Keratinocyte (primary cell): ENCODE results near the gene SH3GLB2. TPM values are rescaled to one million over a fixed set of nuclear protein-coding genes. Genes with fewer than 3 reads are reported as not detected.
A peak's percentile ranks its signal among the peaks of the same experiment; 100 is the strongest.

ENCODE experiments used
- DNase-seq: peaks from one replicate; pipeline ENCODE4 v3.0.0-alpha.2; 2011; ENCODE audit warnings: low read depth, missing footprints, low spot score
- FAIRE-seq: peaks from 2 replicates; lab custom pipeline; 2011; peaks lifted over from hg19 to GRCh38; lab: Jason Lieb, UNC
- H2AFZ ChIP-seq: 2 replicates; pipeline ENCODE4 v1.6.0; 2012; ENCODE audit warnings: low read length, control low read depth, inconsistent platforms; ENCODE audit not compliant: control insufficient read depth
- H3K27ac ChIP-seq: 2 replicates; pipeline ENCODE4 v1.5.1; 2011; ENCODE audit warnings: low read length; ENCODE audit not compliant: control insufficient read depth, insufficient read depth
- H3K27me3 ChIP-seq: 3 replicates; pipeline ENCODE4 v1.6.0; 2011; ENCODE audit warnings: low read length; ENCODE audit not compliant: control insufficient read depth, insufficient read depth; ENCODE audit errors: extremely low read depth
- H3K36me3 ChIP-seq, 2 experiments: 2 replicates in 1 of 2; 3 replicates in 1 of 2; pipeline ENCODE4 v1.5.1; 2011; ENCODE audit warnings: low read length in 2 of 2, mild to moderate bottlenecking in 1 of 2; ENCODE audit not compliant: control insufficient read depth in 2 of 2, insufficient read depth in 2 of 2; ENCODE audit errors: extremely low read depth in 1 of 2
- H3K4me1 ChIP-seq: 3 replicates; pipeline ENCODE4 v1.5.1; 2011; ENCODE audit warnings: low read length; ENCODE audit not compliant: control insufficient read depth, insufficient read depth; ENCODE audit errors: extremely low read depth
- H3K4me2 ChIP-seq: 3 replicates; pipeline ENCODE4 v1.6.0; 2011; ENCODE audit warnings: low read depth, low read length; ENCODE audit not compliant: control insufficient read depth, insufficient read depth; ENCODE audit errors: extremely low read depth
- H3K4me3 ChIP-seq, 3 experiments: fragments of 200-600 bp in 1 of 3; sonication (generic) in 1 of 3; 2 replicates in 2 of 3; 3 replicates in 1 of 3; pipeline ENCODE4 v1.5.1; 2011 to 2016; ENCODE audit warnings: low read length in 3 of 3, mild to moderate bottlenecking in 3 of 3, control low read depth in 2 of 3, inconsistent platforms in 1 of 3, low read depth in 1 of 3, mixed read lengths in 1 of 3, mixed run types in 1 of 3, moderate library complexity in 1 of 3; ENCODE audit not compliant: control insufficient read depth in 2 of 3, insufficient read depth in 2 of 3; ENCODE audit errors: extremely low read depth in 1 of 3
- H3K79me2 ChIP-seq: 2 replicates; pipeline ENCODE4 v1.6.0; 2012; ENCODE audit warnings: low read length; ENCODE audit not compliant: control insufficient read depth, insufficient read depth
- H3K9ac ChIP-seq: 3 replicates; pipeline ENCODE4 v1.6.0; 2011; ENCODE audit warnings: low read length; ENCODE audit not compliant: control insufficient read depth, insufficient read depth; ENCODE audit errors: extremely low read depth
- H3K9me1 ChIP-seq: 3 replicates; pipeline ENCODE4 v1.6.0; 2011; ENCODE audit warnings: low read length; ENCODE audit not compliant: control insufficient read depth, insufficient read depth; ENCODE audit errors: extremely low read depth
- H3K9me3 ChIP-seq: 2 replicates; pipeline ENCODE4 v1.5.1; 2012; ENCODE audit warnings: low read depth, low read length; ENCODE audit not compliant: control insufficient read depth
- H4K20me1 ChIP-seq: 3 replicates; pipeline ENCODE4 v1.6.0; 2011; ENCODE audit warnings: low read length; ENCODE audit not compliant: control insufficient read depth, insufficient read depth; ENCODE audit errors: extremely low read depth
- EZH2 ChIP-seq: IDR thresholded peaks from one replicate; pipeline ENCODE4 v1.6.1; 2012; ENCODE audit warnings: inconsistent platforms, mild to moderate bottlenecking, low read length, moderate library complexity
- dilution Hi-C: fragments of 300-500 bp; cut with MboI; formaldehyde crosslinking; loops from one replicate; pipeline ENCODE4 v1.7.0; 2020; ENCODE audit warnings: low sequenced_read_pairs; ENCODE audit not compliant: extremely low pct_ligation_motif_present
- polyA plus RNA-seq, 5 experiments: library from polyadenylated mRNA; depleted of rRNA in 3 of 5; stranded (reverse) in 3 of 5; stranded (forward) in 1 of 5; unstranded in 1 of 5; fragments of >200 nt; gene quantifications; 1 replicate in 1 of 5; 2 replicates in 3 of 5; 3 replicates in 1 of 5; pipeline versions ENCODE4 v1.2.1 to v1.2.3, GENCODE V29; 2011 to 2012; ENCODE audit warnings: missing spikeins in 2 of 5, low read depth in 1 of 5, low replicate concordance in 1 of 5
- TF ChIP-seq, protein P1 (sequence below), 3 experiments: IDR thresholded peaks in 1 of 3; conservative IDR thresholded peaks in 1 of 3; optimal IDR thresholded peaks in 1 of 3; 2 replicates in 2 of 3; 3 replicates in 1 of 3; pipeline versions ENCODE3 to v1.5.1; 2011; ENCODE audit warnings: low read length in 3 of 3, mild to moderate bottlenecking in 3 of 3, moderate library complexity in 2 of 3, control low read depth in 1 of 3, inconsistent platforms in 1 of 3; ENCODE audit not compliant: insufficient read depth in 2 of 3; ENCODE audit errors: extremely low read depth in 1 of 3

The SH3GLB2 gene
- polyA plus RNA-seq, 1 donor (not counting 4 experiments of a cell fraction or from before 2014, with no cell fraction given) = 37.1 TPM

DNA sequence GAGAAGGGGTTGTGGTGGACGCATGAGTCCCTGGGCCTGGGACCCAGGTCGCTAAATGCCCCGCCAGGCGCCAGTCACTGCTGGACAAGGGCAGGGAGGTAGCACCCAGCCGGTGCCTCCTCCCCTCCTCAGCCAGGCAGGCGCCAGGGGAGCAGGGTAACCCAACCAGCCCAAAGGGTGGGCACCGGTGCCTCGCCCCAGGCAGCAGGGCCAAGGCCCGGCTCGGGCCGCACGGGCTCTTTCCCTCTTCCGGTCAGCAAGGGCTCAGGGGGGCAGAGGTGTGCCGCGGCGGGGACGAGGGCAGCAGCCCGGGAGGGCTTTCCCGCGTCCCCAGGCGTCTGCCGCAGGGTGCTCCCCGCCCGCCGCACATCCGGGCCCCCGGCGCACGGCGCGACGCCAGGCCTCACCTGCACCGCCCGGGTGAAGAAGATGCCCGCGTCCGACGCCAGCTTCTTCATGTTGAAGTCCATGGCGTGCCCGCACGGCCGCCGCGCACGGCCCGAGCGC lies 393 bp downstream of the SH3GLB2 start:
- H3K4me3 ChIP-seq = peak overlapping the region; percentile 55 to 78 (median 64)
- H3K79me2 ChIP-seq = peaks cover 24% of the 10 kb centered on the region
- H3K9me1 ChIP-seq = peaks cover 6% of the 10 kb centered on the region
- H2AFZ ChIP-seq = peak overlapping the region; percentile 44
- H3K27ac ChIP-seq = peak overlapping the region; percentile 44
- no peak for TF ChIP-seq EZH2
- TF ChIP-seq, protein P1, sequence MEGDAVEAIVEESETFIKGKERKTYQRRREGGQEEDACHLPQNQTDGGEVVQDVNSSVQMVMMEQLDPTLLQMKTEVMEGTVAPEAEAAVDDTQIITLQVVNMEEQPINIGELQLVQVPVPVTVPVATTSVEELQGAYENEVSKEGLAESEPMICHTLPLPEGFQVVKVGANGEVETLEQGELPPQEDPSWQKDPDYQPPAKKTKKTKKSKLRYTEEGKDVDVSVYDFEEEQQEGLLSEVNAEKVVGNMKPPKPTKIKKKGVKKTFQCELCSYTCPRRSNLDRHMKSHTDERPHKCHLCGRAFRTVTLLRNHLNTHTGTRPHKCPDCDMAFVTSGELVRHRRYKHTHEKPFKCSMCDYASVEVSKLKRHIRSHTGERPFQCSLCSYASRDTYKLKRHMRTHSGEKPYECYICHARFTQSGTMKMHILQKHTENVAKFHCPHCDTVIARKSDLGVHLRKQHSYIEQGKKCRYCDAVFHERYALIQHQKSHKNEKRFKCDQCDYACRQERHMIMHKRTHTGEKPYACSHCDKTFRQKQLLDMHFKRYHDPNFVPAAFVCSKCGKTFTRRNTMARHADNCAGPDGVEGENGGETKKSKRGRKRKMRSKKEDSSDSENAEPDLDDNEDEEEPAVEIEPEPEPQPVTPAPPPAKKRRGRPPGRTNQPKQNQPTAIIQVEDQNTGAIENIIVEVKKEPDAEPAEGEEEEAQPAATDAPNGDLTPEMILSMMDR (optimal IDR thresholded peaks at IDR 0.05 in 1 of 3, IDR thresholded peaks at IDR 0.05 in 1 of 3, conservative IDR thresholded peaks at IDR 0.05 in 1 of 3; ENCODE audit: extremely low read depth in 1 of 3, insufficient read depth in 2 of 3, low read length in 3 of 3) = no peak
- H3K9ac ChIP-seq = peak overlapping the region; percentile 39
- H3K4me1 ChIP-seq = peaks cover 31% of the 10 kb centered on the region
- DNase-seq (no peak), FAIRE-seq (no peak)
- H3K36me3 ChIP-seq = no peaks in the 10 kb centered on the region
- no peaks in the 10 kb centered on the region for H3K9me3 ChIP-seq
- no peaks in the 10 kb centered on the region for H4K20me1 ChIP-seq
- dilution Hi-C loops = no loop called here
- no peaks in the 10 kb centered on the region for H3K27me3 ChIP-seq
- H3K4me2 ChIP-seq = peak overlapping the region; percentile 80

DNA sequence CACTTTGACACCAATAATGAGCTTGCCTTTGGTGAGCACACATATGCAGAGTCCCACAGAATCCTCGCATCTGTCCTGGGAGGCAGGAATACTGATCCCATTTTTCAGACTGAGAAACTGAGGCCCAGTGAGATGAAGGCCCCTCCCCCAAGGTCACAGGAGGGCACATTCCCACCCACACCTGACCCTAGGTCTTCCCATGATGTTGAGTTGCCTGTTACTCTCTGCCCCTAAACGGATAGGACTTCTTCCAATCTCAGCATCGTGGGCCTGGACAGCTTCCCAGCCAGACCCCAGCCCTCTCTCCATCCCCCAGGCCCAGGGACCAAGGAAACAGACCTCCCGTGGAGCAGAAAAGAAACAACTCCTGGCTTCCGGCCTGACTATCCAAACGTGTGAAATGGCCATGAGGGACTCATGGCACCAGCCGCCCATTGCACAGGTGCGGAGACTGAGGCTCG lies 877 bp downstream of the SH3GLB2 start:
- peak overlapping the region; percentile 39 for H3K9ac ChIP-seq
- no peaks in the 10 kb centered on the region for H4K20me1 ChIP-seq
- H2AFZ ChIP-seq = no peak overlapping the region
- peak overlapping the region; percentile 55 to 78 (median 64) for H3K4me3 ChIP-seq
- no peak for FAIRE-seq
- no peaks in the 10 kb centered on the region for H3K27me3 ChIP-seq
- dilution Hi-C loops = no loop called here
- DNase-seq = no peak
- H3K9me3 ChIP-seq = no peaks in the 10 kb centered on the region
- no peak for TF ChIP-seq EZH2
- TF ChIP-seq, protein P1 (optimal IDR thresholded peaks at IDR 0.05 in 1 of 3, IDR thresholded peaks at IDR 0.05 in 1 of 3, conservative IDR thresholded peaks at IDR 0.05 in 1 of 3; ENCODE audit: extremely low read depth in 1 of 3, insufficient read depth in 2 of 3, low read length in 3 of 3) = no peak
- no peaks in the 10 kb centered on the region for H3K36me3 ChIP-seq
- H3K4me2 ChIP-seq = peak overlapping the region; percentile 80
- H3K4me1 ChIP-seq = peaks cover 31% of the 10 kb centered on the region
- H3K27ac ChIP-seq = peak overlapping the region; percentile 44
- H3K79me2 ChIP-seq = peaks cover 24% of the 10 kb centered on the region
- H3K9me1 ChIP-seq = peaks cover 6% of the 10 kb centered on the region
